Esophagus squamous epithelium (tissue), 4 donors: ENCODE measurements around the gene DHRS4L2.
"Not testable (repeated sequence)": the region's sequence is repeated elsewhere in the genome, so short reads cannot be mapped to it uniquely, and the experiment has no call there.

Experiments used
- CTCF ChIP-seq, 6 experiments: fragments of 450-650 bp in 4 of 6; fragments of 200-600 bp in 2 of 6; sonication (generic) in 2 of 6; IDR thresholded peaks; one replicate each; pipeline ENCODE4 v1.5.1; 2016 to 2019; ENCODE audit warnings: antibody characterized with exemption in 6 of 6, mild to moderate bottlenecking in 4 of 6, moderate library complexity in 4 of 6
- POLR2A ChIP-seq, 4 donors: fragments of 450-650 bp; IDR thresholded peaks; one replicate each; pipeline ENCODE4 v1.6.1; 2017; ENCODE audit warnings: antibody characterized with exemption in 4 of 4, mild to moderate bottlenecking in 4 of 4, moderate library complexity in 3 of 4

- TF ChIP-seq CTCF, POLR2A (IDR thresholded peaks at IDR 0.05): not testable (repeated sequence)
These were observed 19.6 kb upstream of the DHRS4L2 start for GRCh38 chr14:23969130-23969480.
